ENCODE results near the gene ADH5.

DNA sequence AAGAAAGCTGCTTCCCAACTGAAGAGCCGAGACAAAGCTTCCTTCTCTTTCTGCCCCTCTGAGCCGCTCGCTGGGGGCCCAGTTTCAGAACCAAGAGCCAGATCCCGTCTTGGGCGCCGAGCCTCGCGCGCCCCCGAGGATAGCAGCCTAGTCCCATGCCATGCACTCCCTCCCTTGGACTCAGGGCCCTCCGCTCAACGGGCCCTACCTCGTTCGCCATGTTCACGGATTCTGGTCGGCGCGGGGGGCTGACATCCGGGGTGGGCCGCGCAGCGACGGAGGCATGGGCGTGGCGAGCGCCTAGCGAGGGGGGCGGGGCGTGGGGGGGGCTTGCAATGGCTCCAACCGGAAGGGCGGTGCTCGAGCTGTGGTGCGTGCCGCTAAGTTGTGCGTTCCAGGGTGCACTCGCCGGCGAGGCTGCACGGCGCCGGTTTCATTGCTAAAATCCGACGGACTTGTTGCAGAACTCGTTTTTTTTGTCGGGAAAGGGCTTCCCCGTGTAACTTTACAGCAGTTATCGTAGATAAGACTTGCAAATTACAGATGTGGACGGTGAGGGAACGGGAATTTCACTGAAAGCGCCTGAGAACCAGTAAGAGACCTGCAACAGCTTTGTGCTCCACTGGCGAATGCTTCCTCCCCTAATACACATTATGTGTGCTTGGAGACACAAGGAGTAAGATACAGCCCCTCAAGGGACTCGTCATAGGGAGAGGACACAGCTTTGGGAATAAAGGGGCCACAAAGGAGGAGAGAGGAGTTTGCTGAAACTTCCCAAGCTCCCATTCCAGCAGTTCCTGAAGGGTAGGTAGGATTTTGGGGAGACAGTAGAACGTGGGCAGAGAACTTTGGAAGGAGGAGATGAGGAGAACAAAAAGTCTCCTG lies at the start of gene ADH5:
- TF ChIP-seq, protein P1, sequence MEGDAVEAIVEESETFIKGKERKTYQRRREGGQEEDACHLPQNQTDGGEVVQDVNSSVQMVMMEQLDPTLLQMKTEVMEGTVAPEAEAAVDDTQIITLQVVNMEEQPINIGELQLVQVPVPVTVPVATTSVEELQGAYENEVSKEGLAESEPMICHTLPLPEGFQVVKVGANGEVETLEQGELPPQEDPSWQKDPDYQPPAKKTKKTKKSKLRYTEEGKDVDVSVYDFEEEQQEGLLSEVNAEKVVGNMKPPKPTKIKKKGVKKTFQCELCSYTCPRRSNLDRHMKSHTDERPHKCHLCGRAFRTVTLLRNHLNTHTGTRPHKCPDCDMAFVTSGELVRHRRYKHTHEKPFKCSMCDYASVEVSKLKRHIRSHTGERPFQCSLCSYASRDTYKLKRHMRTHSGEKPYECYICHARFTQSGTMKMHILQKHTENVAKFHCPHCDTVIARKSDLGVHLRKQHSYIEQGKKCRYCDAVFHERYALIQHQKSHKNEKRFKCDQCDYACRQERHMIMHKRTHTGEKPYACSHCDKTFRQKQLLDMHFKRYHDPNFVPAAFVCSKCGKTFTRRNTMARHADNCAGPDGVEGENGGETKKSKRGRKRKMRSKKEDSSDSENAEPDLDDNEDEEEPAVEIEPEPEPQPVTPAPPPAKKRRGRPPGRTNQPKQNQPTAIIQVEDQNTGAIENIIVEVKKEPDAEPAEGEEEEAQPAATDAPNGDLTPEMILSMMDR (IDR thresholded peaks at IDR 0.05; ENCODE audit: low read length), result no peak
- TF ChIP-seq EZH2 (optimal IDR thresholded peaks at IDR 0.05; ENCODE audit: low read depth, low read length) (no peak), EZH2phosphoT487 (IDR thresholded peaks at IDR 0.05; ENCODE audit: low read length) (no peak)
